ENCODE results near the gene LRCH2.
"Not testable (repeated sequence)": the region's sequence is repeated elsewhere in the genome, so short reads cannot be mapped to it uniquely, and the experiment has no call there.

The LRCH2 gene

GRCh38 chrX:115233497-115234455, at the start of gene LRCH2:
Gene LRCH2, minus strand, starts transcription at chrX:115234096. Its CDS starts 55 bp downstream, at chrX:115234041.
- DNase-seq, result peak; percentile 60

GRCh38 chrX:115269051-115269683, 35.3 kb upstream of the LRCH2 start:
- DNase-seq, result no peak

- no peak for DNase-seq
Measured at GRCh38 chrX:115268421-115268820, 34.5 kb upstream of the LRCH2 start.

- DNase-seq, result no peak
Measured at GRCh38 chrX:115266300-115266699, 32.4 kb upstream of the LRCH2 start.

- DNase-seq, result no peak
Measured at GRCh38 chrX:115264009-115264408, 30.1 kb upstream of the LRCH2 start.

- DNase-seq, result no peak
Measured at GRCh38 chrX:115261148-115261547, 27.3 kb upstream of the LRCH2 start.

GRCh38 chrX:115260330-115260729, 26.4 kb upstream of the LRCH2 start:
- DNase-seq, result peak; percentile 26

- peak; percentile 42 for DNase-seq
Measured at GRCh38 chrX:115259238-115259875, 25.5 kb upstream of the LRCH2 start.

- DNase-seq, result no peak
Measured at GRCh38 chrX:115257711-115258110, 23.8 kb upstream of the LRCH2 start.

GRCh38 chrX:115255003-115255402, 21.1 kb upstream of the LRCH2 start:
- DNase-seq, result no peak

- DNase-seq, result no peak
Measured at GRCh38 chrX:115251458-115252233, 17.8 kb upstream of the LRCH2 start.

GRCh38 chrX:115237056-115237455, 3.2 kb upstream of the LRCH2 start:
- no peak for DNase-seq

- DNase-seq, result no peak
Measured at GRCh38 chrX:115236560-115236959, 2.7 kb upstream of the LRCH2 start.

- DNase-seq, result no peak
Measured at GRCh38 chrX:115234461-115234860, 565 bp upstream of the LRCH2 start.

GRCh38 chrX:115232933-115233496, 881 bp downstream of the LRCH2 start:
- no peak for DNase-seq

- no peak for DNase-seq
Measured at GRCh38 chrX:115229337-115230003, 4.4 kb downstream of the LRCH2 start.

GRCh38 chrX:115226929-115227328, 7.0 kb downstream of the LRCH2 start:
- peak; percentile 10 for DNase-seq

GRCh38 chrX:115217346-115217745, 16.6 kb downstream of the LRCH2 start:
- DNase-seq, result not testable (repeated sequence)

GRCh38 chrX:115214605-115215004, 19.3 kb downstream of the LRCH2 start:
- DNase-seq, result no peak

GRCh38 chrX:115214151-115214550, 19.7 kb downstream of the LRCH2 start:
- no peak for DNase-seq

GRCh38 chrX:115209547-115209946, 24.3 kb downstream of the LRCH2 start:
- DNase-seq, result not testable (repeated sequence)

- no peak for DNase-seq
Measured at GRCh38 chrX:115204040-115204439, 29.9 kb downstream of the LRCH2 start.

All from fibroblast of upper back skin (primary cell).